ENCODE data around the gene CIROP.

- no peak for TF ChIP-seq ZNF232 (CRISPR knock-in tag; IDR thresholded peaks at IDR 0.05)
- no peak for TF ChIP-seq NR1H2 (CRISPR knock-in tag; IDR thresholded peaks at IDR 0.05)
- TF ChIP-seq CTBP1 (IDR thresholded peaks at IDR 0.05; ENCODE audit: borderline replicate concordance) = 0 out of 2 replicates have a peak, but pooled peaks have one; percentile 49
- no peak for TF ChIP-seq ZNF280A (IDR thresholded peaks at IDR 0.05; ENCODE audit: low read depth, partially characterized antibody)
- TF ChIP-seq, protein P1, sequence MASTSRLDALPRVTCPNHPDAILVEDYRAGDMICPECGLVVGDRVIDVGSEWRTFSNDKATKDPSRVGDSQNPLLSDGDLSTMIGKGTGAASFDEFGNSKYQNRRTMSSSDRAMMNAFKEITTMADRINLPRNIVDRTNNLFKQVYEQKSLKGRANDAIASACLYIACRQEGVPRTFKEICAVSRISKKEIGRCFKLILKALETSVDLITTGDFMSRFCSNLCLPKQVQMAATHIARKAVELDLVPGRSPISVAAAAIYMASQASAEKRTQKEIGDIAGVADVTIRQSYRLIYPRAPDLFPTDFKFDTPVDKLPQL (IDR thresholded peaks at IDR 0.05; ENCODE audit: extremely low read depth, insufficient read length) = no peak
- TF ChIP-seq JUND (IDR thresholded peaks at IDR 0.05; ENCODE audit: borderline replicate concordance, low read depth, low read length) = no peak
- no peak for TF ChIP-seq JUND (tag; IDR thresholded peaks at IDR 0.05; ENCODE audit: borderline replicate concordance, low read depth, low read length)
- TF ChIP-seq HMBOX1 (IDR thresholded peaks at IDR 0.05) = 0 out of 2 replicates have a peak, but pooled peaks have one; percentile 28
- no peak for TF ChIP-seq FOXA1 (IDR thresholded peaks at IDR 0.05; ENCODE audit: borderline replicate concordance)
Observed at GRCh38 chr14:23070262-23071129, 34.3 kb downstream of the CIROP start.

All from K562 (cell line).